Activated CD8-positive, alpha-beta memory T cell treated with anti-CD3 and anti-CD28 coated beads, Interleukin-2, amount 10 ng/mL, durations not matched to agents 7 days and 5 days (primary cell): ENCODE results near the gene SLC9A5. TPM values are rescaled to one million over a fixed set of nuclear protein-coding genes. Genes with fewer than 3 reads are reported as not detected.
A peak's percentile ranks its signal among the peaks of the same experiment; 100 is the strongest.

Source experiments
- ATAC-seq: fragments of 150-1000 bp; cut with Tn5 transposase; one replicate; pipeline ENCODE4 v1.10.0; 2021; ENCODE audit warnings: moderate library complexity
- CTCF ChIA-PET: fragments of 350-600 bp; sonication (Branson Sonifier 250); formaldehyde crosslinking; loops from one replicate; lab custom pipeline; 2021; ENCODE audit warnings: antibody characterized with exemption; lab: Charles Lee
- DNase-seq: peaks from one replicate; pipeline ENCODE4 v3.0.0-alpha.2; 2020
- H3K27ac Mint-ChIP-seq: one replicate; pipeline ENCODE4 v1.8.0; 2021; ENCODE audit warnings: mild to moderate bottlenecking, mixed read lengths
- H3K27me3 Mint-ChIP-seq: one replicate; pipeline ENCODE4 v1.8.0; 2021; ENCODE audit warnings: mixed read lengths
- H3K36me3 Mint-ChIP-seq: one replicate; pipeline ENCODE4 v1.8.0; 2021; ENCODE audit warnings: mild to moderate bottlenecking, mixed read lengths
- H3K4me1 Mint-ChIP-seq: one replicate; pipeline ENCODE4 v1.8.0; 2021; ENCODE audit warnings: mixed read lengths
- H3K4me3 Mint-ChIP-seq: one replicate; pipeline ENCODE4 v1.8.0; 2021; ENCODE audit warnings: mild to moderate bottlenecking, moderate library complexity, mixed read lengths
- H3K9me3 Mint-ChIP-seq: one replicate; pipeline ENCODE4 v1.8.0; 2022; ENCODE audit warnings: low read depth, mixed read lengths
- total RNA-seq, 2 experiments: library from RNA; stranded (reverse); gene quantifications; one replicate each; pipeline ENCODE4 v1.2.3, GENCODE V29; 2021

The SLC9A5 gene
- total RNA-seq, 2 experiments from 2014 or later, result 5.4 to 6.2 TPM

GRCh38 chr16:67237396-67238277 lies 11.1 kb upstream of the SLC9A5 start:
- Mint-ChIP-seq H3K27ac (no peak overlapping the region), H3K4me3 (no peak overlapping the region), H3K4me1 (peaks cover 20% of the 10 kb centered on the region), H3K36me3 (peaks cover 21% of the 10 kb centered on the region), H3K9me3 (no peaks in the 10 kb centered on the region), H3K27me3 (no peaks in the 10 kb centered on the region)
- CTCF ChIA-PET, result interaction anchor here (1.5 to 3.2 kb wide), 2 partner anchors 10 to 14 kb away, joined by 3 to 16 read pairs; partner anchors contain the start of gene TMEM208
- DNase-seq, result no peak
- ATAC-seq, result no peak

GRCh38 chr16:67238278-67238575 lies 10.6 kb upstream of the SLC9A5 start:
- Mint-ChIP-seq H3K27me3 (no peaks in the 10 kb centered on the region), H3K4me1 (peaks cover 21% of the 10 kb centered on the region), H3K4me3 (no peak overlapping the region), H3K9me3 (no peaks in the 10 kb centered on the region), H3K27ac (no peak overlapping the region), H3K36me3 (peaks cover 20% of the 10 kb centered on the region)
- DNase-seq, result no peak
- no peak for ATAC-seq
- CTCF ChIA-PET, result interaction anchor here (1.5 to 3.2 kb wide), 2 partner anchors 11 to 15 kb away, joined by 3 to 16 read pairs; partner anchors contain the start of gene TMEM208

- Mint-ChIP-seq H3K9me3 (no peaks in the 10 kb centered on the region), H3K36me3 (peaks cover 20% of the 10 kb centered on the region), H3K4me3 (no peak overlapping the region), H3K4me1 (peaks cover 26% of the 10 kb centered on the region), H3K27me3 (no peaks in the 10 kb centered on the region), H3K27ac (no peak overlapping the region)
- ATAC-seq (no peak), DNase-seq (no peak)
- CTCF ChIA-PET, result interaction anchor here (3.2 kb wide), 1 partner anchor 11 kb away, joined by 16 read pairs; the partner anchor contains the start of gene TMEM208
These were observed 9.8 kb upstream of the SLC9A5 start for GRCh38 chr16:67238806-67239470.

- CTCF ChIA-PET, result interaction anchor here (3.2 kb wide), 1 partner anchor 13 kb away, joined by 16 read pairs; the partner anchor contains the start of gene TMEM208
- ATAC-seq (no peak), DNase-seq (no peak)
- H3K36me3 Mint-ChIP-seq, result peaks cover 20% of the 10 kb centered on the region
- no peaks in the 10 kb centered on the region for H3K27me3 Mint-ChIP-seq
- H3K9me3 Mint-ChIP-seq, result no peaks in the 10 kb centered on the region
- H3K27ac Mint-ChIP-seq, result peak overlapping the region; percentile 15
- H3K4me1 Mint-ChIP-seq, result peaks cover 42% of the 10 kb centered on the region
- H3K4me3 Mint-ChIP-seq, result no peak overlapping the region
These were observed 8.3 kb upstream of the SLC9A5 start for GRCh38 chr16:67240506-67240905.

- DNase-seq (no peak), ATAC-seq (no peak)
- H3K27me3 Mint-ChIP-seq, result no peaks in the 10 kb centered on the region
- peak overlapping the region; percentile 48 for H3K27ac Mint-ChIP-seq
- CTCF ChIA-PET, result interaction anchor here (1.1 to 1.9 kb wide), 2 partner anchors 14 to 71 kb away, joined by 3 to 5 read pairs; partner anchors contain the start of genes NOL3 and TMEM208
- H3K36me3 Mint-ChIP-seq, result peaks cover 17% of the 10 kb centered on the region
- no peak overlapping the region for H3K4me3 Mint-ChIP-seq
- peaks cover 40% of the 10 kb centered on the region for H3K4me1 Mint-ChIP-seq
- no peaks in the 10 kb centered on the region for H3K9me3 Mint-ChIP-seq
These were observed 7.5 kb upstream of the SLC9A5 start for GRCh38 chr16:67241008-67241900.

- Mint-ChIP-seq H3K4me3 (no peak overlapping the region), H3K27ac (peak overlapping the region; percentile 66), H3K36me3 (peaks cover 11% of the 10 kb centered on the region), H3K9me3 (no peaks in the 10 kb centered on the region), H3K27me3 (no peaks in the 10 kb centered on the region), H3K4me1 (peaks cover 39% of the 10 kb centered on the region)
- CTCF ChIA-PET, result interaction anchor here (0.5 to 1.9 kb wide), 5 partner anchors 11 to 72 kb away, joined by 3 to 5 read pairs (median 3); partner anchors contain the start of genes NOL3 and TMEM208
- ATAC-seq (no peak), DNase-seq (no peak)
These were observed 6.5 kb upstream of the SLC9A5 start for GRCh38 chr16:67242138-67242730.

- CTCF ChIA-PET, result interaction anchor here (1.1 to 5.5 kb wide), 8 partner anchors 16 to 156 kb away, joined by 3 to 41 read pairs (median 6); partner anchors contain the start of genes E2F4, KCTD19, LRRC36 and PLEKHG4
- H3K4me1 Mint-ChIP-seq, result peaks cover 44% of the 10 kb centered on the region
- no peak overlapping the region for H3K4me3 Mint-ChIP-seq
- ATAC-seq (no peak), DNase-seq (no peak)
- no peaks in the 10 kb centered on the region for H3K36me3 Mint-ChIP-seq
- H3K27me3 Mint-ChIP-seq, result no peaks in the 10 kb centered on the region
- H3K9me3 Mint-ChIP-seq, result no peaks in the 10 kb centered on the region
- peak overlapping the region; percentile 93 for H3K27ac Mint-ChIP-seq
These were observed 5.3 kb upstream of the SLC9A5 start for GRCh38 chr16:67243481-67243880.

- DNase-seq, result peak; percentile 94
- H3K9me3 Mint-ChIP-seq, result no peaks in the 10 kb centered on the region
- peaks cover 4% of the 10 kb centered on the region for H3K27me3 Mint-ChIP-seq
- H3K4me3 Mint-ChIP-seq, result peak overlapping the region; percentile 87
- CTCF ChIA-PET, result interaction anchor here (0.7 to 5.5 kb wide), 18 partner anchors 12 to 286 kb away, joined by 3 to 41 read pairs (median 4); partner anchors contain the start of genes E2F4, ELMO3, KCTD19 and LRRC36
- ATAC-seq, result peak; percentile 69
- H3K4me1 Mint-ChIP-seq, result peaks cover 49% of the 10 kb centered on the region
- H3K27ac Mint-ChIP-seq, result peak overlapping the region; percentile 93
- no peaks in the 10 kb centered on the region for H3K36me3 Mint-ChIP-seq
These were observed 4.2 kb upstream of the SLC9A5 start for GRCh38 chr16:67244387-67245185.

- Mint-ChIP-seq H3K27ac (peak overlapping the region; percentile 93), H3K4me3 (peak overlapping the region; percentile 87), H3K27me3 (peaks cover 10% of the 10 kb centered on the region), H3K4me1 (peaks cover 55% of the 10 kb centered on the region), H3K9me3 (no peaks in the 10 kb centered on the region), H3K36me3 (no peaks in the 10 kb centered on the region)
- ATAC-seq (no peak), DNase-seq (no peak)
- CTCF ChIA-PET, result interaction anchor here (1.0 to 5.5 kb wide), 10 partner anchors 18 to 276 kb away, joined by 3 to 41 read pairs (median 5); partner anchors contain the start of genes E2F4, ELMO3, PLEKHG4 and TMEM208
These were observed 3.6 kb upstream of the SLC9A5 start for GRCh38 chr16:67245186-67245585.

- H3K9me3 Mint-ChIP-seq, result no peaks in the 10 kb centered on the region
- peaks cover 12% of the 10 kb centered on the region for H3K27me3 Mint-ChIP-seq
- CTCF ChIA-PET, result interaction anchor here (0.8 to 5.5 kb wide), 13 partner anchors 13 to 228 kb away, joined by 3 to 41 read pairs (median 4); partner anchors contain the start of genes E2F4, ELMO3, MATCAP1 and TMEM208
- H3K4me3 Mint-ChIP-seq, result peak overlapping the region; percentile 87
- no peaks in the 10 kb centered on the region for H3K36me3 Mint-ChIP-seq
- H3K4me1 Mint-ChIP-seq, result peaks cover 55% of the 10 kb centered on the region
- no peak for ATAC-seq
- no peak for DNase-seq
- peak overlapping the region; percentile 93 for H3K27ac Mint-ChIP-seq
These were observed 3.1 kb upstream of the SLC9A5 start for GRCh38 chr16:67245674-67246080.

- no peaks in the 10 kb centered on the region for H3K36me3 Mint-ChIP-seq
- ATAC-seq (peak; percentile 11), DNase-seq (peak; percentile 81)
- H3K4me3 Mint-ChIP-seq, result peak overlapping the region; percentile 87
- peaks cover 12% of the 10 kb centered on the region for H3K27me3 Mint-ChIP-seq
- CTCF ChIA-PET, result interaction anchor here (0.8 to 5.8 kb wide), 14 partner anchors 14 to 228 kb away, joined by 3 to 41 read pairs (median 4); partner anchors contain the start of genes E2F4, ELMO3, MATCAP1 and TMEM208
- H3K9me3 Mint-ChIP-seq, result no peaks in the 10 kb centered on the region
- peaks cover 54% of the 10 kb centered on the region for H3K4me1 Mint-ChIP-seq
- H3K27ac Mint-ChIP-seq, result peak overlapping the region; percentile 93
These were observed 2.6 kb upstream of the SLC9A5 start for GRCh38 chr16:67246081-67246755.
